Cortex of kidney (tissue), 1 donor: Measurements from ENCODE around the gene GBGT1.

ENCODE experiments used
- DNase-seq: peaks from one replicate; lab custom pipeline; 2025; lab: John Stamatoyannopoulos, UW

The GBGT1 gene

DNA sequence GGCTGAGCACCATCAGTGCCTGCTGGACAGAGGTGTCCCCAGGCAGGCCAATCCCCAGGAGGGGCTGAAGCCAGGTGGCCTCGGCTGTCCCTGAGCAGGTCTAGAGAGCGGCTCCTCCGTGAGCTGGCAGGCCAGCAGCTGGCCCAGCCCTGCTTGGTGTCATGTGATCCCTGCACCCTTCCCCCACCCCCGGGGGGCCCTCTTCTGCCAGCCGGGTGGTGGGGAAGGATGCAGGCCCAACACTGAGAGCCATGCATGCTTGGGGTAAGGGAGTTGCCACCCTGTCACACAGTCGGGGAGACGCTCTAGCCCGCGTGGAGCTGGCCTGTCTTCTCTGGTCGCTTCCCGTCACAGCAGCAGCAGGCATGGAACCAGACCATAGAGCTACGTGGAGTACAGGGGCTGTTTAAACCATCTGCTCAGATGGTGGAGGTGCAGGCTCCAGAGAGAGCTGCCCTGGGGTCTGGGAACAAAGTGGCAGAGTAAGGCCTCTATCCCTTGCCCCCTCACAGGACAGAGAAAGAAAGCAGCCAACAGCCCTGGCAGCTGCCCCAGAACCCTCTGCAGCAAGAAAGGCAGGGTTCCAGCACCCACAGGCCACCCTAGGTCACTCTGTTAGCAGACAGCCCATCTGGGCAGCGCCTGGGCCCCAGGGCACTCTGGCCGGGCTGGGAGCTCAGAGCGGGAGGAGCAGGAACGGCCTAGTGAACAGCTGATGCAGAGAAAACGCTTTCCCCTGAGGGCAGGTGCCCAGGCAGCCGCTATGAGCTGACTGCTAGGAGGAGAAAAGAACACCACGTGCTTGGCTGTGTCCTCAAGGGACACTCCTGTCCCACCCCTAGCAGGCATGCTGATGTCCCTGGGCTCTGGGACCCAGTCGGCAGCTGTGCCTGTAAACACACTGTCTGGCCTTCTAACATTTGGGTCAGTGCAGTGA lies 49.5 kb downstream of the GBGT1 start:
- no peak for DNase-seq

DNA sequence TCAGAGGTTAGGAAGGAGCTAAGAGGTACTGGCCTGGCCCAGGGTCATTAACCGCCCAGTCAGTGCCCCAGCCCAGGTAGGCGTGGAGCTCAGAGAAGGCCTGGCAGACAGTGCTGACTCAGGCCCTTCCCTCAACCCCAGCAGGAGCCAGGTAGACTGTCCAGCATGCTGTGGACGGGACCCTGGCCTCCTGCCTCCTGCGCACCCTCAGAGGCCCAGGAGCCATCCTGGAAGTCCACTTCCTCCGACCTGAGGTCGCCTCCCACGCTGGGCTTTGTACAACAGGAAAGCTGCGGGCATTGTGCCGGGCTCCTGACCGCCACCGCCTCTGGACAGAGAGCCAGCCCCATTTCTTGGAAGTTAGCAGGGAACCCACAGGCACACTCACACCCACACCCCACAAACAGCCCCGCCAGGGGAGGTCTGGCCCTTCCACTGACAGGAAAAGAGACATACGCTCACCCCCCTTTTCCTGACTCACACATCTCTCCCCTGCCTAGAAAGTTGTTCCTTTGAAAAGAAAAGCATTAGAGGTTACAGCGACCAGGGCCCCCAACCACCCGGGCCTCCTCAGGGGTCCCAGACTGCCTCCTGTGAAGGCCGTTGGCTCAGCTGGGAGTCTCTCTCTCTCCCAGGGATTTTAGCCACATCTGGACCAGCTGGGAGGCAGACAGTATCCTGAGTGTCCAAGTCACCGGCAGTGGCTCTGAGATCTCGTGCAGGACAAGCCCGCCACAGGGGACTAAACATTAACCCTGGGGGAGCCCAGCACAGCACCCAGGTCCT lies 50.4 kb downstream of the GBGT1 start:
- no peak for DNase-seq

DNA sequence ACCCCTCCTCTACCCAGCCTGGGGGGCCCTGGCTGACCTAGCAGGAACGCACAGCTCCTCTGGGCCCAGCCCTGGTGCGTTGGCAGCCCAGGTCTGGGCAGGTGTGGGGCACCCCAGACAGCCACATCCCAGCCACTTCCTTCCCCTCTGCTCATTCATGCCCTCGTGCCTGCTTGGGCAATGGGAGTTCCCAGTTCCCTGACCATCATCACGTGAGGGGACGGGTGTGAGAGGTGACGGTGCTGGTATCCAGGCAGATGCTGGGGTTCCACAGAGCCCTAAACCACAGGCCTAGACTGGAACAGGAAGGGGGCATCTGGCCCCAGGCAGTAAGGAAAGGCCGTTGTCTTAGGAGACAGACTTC lies 51.1 kb downstream of the GBGT1 start:
- no peak for DNase-seq

DNA sequence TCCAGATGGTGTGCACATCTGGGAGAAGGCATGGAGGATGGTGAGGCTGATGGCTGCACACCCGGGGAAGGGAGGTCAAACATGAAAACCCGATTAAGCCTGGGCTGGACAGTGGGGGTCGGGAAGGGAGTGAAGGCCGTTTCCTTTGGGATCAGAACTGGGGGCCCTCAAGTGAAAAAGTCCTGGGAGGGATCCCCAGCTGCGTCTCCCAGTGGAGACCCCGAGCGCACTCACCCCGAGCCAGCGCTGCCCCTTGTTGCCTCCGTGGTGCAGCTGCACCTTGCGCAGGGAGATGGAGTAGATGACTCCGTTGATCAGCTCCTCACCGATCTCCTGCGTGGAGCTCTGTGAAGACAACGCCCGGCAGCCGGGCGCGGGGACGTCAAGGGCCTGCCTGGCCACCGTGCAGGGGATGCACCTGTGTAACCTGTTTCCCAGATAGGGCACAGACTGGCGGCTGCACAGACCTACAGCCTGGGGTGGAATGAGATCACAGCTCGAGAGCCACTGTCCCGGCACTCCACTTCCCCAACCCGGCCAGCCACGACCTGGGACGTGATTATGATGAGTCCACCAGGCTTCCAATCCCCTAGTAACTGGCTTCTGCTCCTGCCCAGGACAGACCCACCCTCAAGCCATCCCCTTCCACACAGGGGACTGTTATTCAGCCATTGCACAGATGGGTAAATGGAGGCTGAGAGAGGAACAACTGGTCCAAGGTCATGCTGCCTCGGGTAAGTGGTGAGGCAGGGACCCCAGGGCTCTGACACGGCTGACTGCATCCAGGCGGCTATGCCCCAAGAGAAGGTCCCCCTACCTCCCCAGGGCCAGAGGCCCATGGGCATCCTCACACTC lies 51.7 kb downstream of the GBGT1 start:
- DNase-seq, result no peak

DNA sequence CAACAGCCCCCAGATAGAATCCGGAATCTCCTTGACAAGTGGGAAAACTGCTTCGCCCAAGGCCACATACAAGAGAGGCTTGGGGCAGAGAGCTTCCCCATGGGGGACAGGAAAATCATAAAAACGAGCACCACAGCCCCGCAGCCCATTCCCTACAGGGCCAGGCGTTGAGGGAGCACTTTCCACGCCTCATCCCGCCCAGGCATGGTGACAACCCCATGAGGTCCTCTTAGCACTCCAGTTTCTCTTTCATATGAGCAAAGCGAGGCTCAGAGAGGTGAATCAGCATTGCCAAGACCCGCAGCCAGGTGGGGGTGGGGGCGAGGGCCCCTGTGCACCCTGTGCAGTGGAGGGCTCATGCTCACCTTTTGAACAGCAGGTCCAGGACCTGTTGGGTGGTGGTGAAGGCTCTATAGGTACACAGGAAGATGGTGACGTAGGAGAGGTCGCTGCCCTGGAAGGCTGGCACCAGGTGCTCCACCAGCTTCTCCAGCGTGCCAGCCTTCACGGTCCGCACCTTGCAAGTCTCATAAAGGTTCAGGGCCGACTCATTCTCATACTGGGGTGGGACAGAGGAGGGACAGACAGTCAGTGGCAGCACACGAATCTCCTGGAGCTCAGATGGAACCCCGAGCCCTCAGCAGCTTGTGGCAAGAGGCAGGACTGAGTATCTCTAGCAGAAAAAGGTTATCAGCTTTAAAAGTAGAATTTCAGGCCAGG lies 53.6 kb downstream of the GBGT1 start:
- DNase-seq, result no peak

DNA sequence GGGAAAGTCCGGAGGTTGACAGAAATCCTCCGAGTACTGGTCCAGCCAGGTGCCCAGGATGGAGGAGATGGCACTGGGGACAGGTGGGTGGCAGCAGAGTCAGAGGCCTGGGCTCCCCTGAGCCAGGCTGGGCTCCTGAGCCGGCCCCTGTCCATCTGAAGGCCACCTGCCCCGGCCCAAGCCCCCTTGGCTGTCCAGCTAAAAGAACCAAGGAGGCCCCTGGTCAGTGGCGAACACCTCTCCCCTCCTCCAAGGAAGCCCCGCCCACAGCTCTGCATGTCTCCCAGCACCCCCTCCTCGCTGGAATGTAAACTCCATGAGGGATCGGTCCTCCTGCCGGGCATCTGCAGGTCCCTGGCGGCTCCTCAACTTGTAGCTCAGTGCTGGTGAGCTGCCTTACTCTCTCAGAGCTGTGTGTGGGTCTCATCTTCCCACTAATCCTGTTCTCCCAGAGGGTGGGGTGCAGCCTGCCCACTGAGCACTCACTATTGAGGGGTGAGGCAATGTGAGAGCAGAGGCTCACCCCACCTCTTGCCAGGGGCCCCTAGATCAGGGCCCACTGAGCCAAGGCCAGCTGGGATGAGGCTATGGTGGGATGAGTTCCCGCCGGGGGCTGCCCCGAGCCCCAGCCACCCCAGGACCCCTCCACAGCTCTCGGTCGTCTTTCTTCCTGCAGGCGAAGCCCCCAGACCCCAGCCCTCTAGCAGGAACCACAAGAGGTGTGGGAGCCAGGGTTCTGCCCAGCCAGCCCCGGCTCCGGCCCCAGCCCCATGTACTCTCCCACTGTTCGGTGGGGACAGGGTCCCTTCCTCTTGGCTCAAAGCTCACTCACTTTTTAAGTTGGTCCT lies 54.7 kb downstream of the GBGT1 start:
- DNase-seq, result no peak

DNA sequence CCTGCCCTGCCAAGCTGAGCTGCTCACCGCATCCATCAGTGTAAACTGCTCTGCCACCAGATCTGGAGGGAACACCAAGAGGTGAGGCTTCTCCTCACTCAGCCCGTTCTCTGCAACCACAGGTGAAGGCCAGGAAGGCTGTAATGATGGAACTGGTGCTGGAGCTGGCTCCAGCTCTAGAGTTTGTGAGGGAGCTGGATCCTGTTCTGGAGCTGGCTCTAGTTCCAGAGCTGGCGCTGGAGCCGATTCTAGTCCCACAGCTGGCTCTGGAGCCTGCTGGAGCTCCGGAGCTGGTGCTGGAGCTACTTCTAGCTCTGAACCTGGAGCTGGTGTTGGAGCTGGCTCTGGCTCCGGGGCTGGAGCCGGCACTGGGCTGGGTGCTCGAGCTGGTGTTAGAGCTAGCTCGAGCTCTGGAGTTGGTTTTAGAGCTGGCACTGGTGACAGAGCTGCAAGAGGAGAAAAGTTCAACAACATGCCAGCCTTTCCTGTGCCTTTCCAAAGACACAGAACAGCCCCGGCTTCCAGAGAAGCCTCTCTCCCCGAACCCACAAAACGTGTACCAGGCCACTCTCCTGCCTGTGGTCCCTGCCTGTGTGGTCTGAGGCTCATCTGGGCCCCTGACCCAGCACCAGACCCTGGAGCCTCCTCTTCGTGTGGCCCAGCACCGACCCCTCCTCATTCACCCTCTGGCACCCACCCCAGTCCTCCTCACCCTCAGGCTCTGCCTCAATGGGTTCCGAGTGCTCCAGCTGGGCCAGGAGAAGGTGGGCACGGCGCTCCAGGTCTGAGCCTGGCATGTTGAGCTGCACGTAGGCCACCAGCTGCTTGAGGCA lies 55.5 kb downstream of the GBGT1 start:
- DNase-seq, result no peak

DNA sequence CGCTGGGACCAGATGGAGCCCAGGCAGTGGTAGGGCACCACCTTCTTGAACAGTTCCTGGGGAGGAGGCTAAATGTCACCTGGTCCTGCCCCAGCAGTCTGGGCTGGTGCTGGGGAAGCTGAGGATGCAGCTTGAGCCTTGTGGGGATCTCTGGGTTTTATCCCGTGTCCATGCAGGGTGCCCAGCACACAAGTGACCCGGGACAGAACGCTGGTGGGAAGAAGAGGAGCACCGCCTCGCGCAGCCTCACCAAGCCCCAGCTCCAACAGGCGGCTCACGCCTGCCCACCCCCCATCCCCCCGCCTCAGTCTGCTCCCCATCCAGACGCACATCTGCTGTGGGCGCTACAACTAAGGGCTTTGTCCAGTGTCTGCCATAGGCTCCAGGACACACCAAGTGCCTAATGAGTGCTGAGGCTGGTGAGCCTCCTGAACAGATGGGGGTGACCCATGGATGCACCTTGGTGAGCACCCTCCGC lies 56.4 kb downstream of the GBGT1 start:
- DNase-seq, result no peak

DNA sequence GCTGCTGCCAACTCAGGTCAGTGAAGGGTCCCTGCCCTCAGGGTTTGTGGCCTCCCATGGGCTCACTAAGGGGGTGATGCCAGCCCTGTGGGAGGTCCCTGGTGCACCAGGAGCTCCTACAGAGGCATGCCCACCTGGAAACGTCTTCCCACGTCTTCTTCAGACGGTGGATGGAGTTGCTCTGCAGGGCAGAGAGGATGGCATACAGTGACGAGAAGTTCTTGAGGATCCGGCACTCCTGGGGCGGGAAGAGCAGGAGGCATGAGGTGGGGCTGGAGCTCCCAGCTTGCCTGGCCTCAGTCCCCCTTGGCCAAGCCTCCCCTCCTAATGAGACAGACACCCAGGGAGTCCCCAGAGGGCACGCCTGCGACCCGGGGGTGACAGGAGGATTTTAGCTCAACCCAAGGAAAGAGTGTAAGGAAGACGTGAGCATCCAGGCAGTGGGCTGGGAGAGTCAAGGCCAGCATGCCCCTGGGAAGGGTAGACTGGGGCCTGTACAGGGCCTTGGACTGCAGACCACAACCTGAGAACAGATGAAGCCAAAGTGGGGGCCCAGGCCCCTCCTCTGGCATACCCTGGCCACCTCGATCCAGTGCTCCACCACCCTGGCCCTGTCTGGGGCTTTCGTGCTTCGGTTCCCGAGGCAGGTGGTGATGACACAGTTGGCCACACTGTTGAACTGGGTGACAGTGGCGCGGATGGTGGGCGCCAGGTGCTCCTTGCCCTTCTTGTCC lies 57.0 kb downstream of the GBGT1 start:
- DNase-seq, result no peak

DNA sequence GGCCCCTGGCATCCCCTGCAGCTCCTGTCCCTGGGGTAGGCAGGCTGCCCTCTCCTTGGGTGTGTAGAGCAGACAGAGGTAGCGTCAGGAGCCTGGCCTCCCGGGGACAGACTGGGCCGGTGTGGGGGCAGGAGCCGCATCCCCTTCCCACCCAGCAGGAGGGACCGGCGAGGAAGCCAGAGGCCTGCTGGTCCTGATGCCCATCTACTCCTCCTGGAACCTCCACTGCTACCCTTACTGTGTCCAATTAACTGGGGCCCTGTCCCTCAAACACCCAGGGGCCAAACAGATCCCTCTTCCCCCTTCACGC lies 58.3 kb downstream of the GBGT1 start:
- no peak for DNase-seq

DNA sequence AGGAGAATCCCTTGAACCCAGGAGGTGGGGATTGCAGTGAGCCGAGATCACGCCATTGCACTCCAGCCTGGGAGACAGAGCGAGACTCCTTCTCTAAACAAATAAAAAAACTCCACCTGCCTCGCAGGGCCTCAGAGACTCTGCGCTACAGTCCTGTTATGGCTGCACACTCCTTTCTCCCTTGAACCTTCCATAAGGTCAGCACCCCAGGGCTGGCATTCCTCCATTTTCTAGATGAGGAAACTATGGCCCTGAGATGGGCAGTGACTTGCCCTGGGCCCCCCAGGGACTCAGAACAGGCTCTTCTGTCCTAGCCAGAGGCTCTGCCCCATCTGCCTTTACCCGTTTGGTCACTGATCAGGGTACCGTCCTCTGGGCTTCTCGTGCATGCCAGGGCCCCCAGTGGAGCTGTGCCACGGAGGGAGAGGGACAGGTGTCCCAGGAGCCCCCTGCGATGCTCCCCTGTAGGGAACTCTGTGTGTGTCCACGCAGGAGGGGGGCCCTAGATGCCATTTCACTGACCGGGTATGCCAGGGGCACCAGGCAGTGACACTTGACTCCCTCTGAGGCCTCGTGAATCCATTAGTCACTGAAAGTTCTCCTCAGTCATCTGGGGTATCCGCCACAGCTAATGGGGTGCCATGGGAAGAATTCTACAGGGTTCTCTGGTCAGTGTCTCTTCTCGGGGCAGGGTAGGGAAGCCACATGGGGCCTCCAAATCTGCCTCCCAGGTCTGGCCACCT lies 58.8 kb downstream of the GBGT1 start:
- DNase-seq, result no peak

DNA sequence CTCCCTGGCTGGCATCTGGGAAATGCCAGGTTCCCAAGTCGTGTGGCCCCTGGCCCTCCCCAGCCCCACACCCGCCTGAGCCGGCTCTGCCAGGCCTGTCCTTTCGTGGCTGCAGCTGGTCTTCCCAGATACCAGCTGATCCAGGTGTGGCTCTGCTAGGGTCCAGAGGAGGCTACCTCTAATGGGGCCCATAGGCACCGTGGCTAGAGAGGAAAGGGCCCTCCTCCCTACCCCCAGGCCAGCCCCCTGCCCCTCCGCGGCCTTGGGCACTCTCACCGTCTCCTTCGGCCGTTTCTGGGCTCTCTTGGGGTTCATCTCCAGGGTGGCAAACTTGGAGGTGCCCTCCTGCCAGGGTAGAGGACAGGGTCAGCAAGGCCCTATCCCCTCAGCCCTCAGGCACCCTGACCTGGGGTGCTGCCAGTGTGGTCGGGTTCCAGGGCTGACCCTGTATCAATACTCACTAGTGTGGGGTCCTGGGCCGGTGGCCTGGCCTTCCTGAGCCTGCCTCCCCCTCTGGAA lies 59.7 kb downstream of the GBGT1 start:
- no peak for DNase-seq

DNA sequence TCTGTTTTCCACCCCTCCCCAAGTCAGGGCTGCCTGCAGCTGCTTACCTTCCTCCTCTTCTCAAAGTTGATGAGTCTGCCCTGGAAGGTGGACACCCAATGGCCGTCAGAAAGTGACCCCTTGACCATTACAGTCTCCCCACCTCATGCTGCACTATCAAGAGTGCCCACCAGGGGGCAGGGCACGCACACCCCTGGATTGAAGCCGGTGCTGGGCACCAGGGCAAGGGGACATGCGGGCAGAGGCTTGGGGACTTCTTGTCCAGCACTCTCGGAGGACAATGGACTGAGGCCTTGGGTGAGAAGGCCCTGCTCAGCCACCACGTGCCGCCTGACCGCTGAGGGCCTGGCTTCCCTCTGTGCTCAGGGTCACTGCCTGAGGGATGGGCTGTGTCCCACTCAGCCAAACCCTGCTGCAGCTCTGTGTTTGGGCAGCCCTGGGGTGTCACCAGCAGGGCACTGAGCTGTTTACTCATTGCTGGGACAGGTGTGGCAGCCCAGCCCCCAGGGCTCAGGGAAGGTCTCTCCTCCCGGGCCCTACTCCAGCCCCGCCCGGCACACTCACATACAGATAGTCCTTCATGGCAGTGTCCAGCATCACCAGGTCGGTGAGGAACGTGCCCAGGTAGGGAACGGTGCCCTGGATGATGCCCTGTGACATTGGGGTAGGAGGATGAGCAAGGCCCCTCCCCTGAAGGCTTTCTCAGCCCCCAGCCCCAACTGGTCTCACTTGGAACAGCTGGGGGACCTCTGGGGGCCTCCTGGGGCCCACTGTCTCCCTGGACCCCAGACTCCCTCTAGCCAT lies 60.3 kb downstream of the GBGT1 start:
- no peak for DNase-seq
